Glutamatergic neuron (in vitro differentiated cells): ENCODE data around the gene NOD2. TPM values are rescaled to one million over a fixed set of nuclear protein-coding genes. Genes with fewer than 3 reads are reported as not detected.
A peak's percentile ranks its signal among the peaks of the same experiment; 100 is the strongest.

ENCODE experiments used
- DNase-seq: peaks from one replicate; pipeline ENCODE4 v3.0.0; 2022
- H3K27ac Mint-ChIP-seq: one replicate; pipeline ENCODE4 v1.8.0; 2020; ENCODE audit warnings: mild to moderate bottlenecking, mixed read lengths, inconsistent platforms; ENCODE audit not compliant: unreplicated experiment
- H3K27me3 Mint-ChIP-seq: one replicate; pipeline ENCODE4 v1.8.0; 2020; ENCODE audit warnings: mild to moderate bottlenecking, moderate library complexity, mixed read lengths, inconsistent platforms; ENCODE audit not compliant: unreplicated experiment
- H3K36me3 Mint-ChIP-seq: one replicate; pipeline ENCODE4 v1.8.0; 2020; ENCODE audit warnings: mild to moderate bottlenecking, mixed read lengths, inconsistent platforms; ENCODE audit not compliant: unreplicated experiment
- H3K4me1 Mint-ChIP-seq: one replicate; pipeline ENCODE4 v1.8.0; 2020; ENCODE audit warnings: mild to moderate bottlenecking, low read depth, mixed read lengths, inconsistent platforms; ENCODE audit not compliant: unreplicated experiment
- H3K4me3 Mint-ChIP-seq: one replicate; pipeline ENCODE4 v1.8.0; 2020; ENCODE audit warnings: mild to moderate bottlenecking, mixed read lengths, inconsistent platforms; ENCODE audit not compliant: unreplicated experiment
- H3K9me3 Mint-ChIP-seq: one replicate; pipeline ENCODE4 v1.8.0; 2020; ENCODE audit warnings: mild to moderate bottlenecking, moderate library complexity, mixed read lengths, inconsistent platforms; ENCODE audit not compliant: unreplicated experiment
- CTCF ChIP-seq: fragments of 200-600 bp; sonication (generic); IDR thresholded peaks from one replicate; pipeline ENCODE4 v1.5.0; 2021; ENCODE audit not compliant: partially characterized antibody, unreplicated experiment
- microRNA-seq: library from miRNA; unstranded; fragments of <30 nt; microRNA quantifications from one replicate; pipeline ENCODE4, GENCODE V29; 2020; ENCODE audit not compliant: unreplicated experiment
- total RNA-seq: library from RNA; stranded (reverse); fragmentation: NEBNext Ultra II Directional; extraction: Animal tissue kit (Norgen Biotek cat#: 25700); gene quantifications from one replicate; pipeline ENCODE4 v1.2.1, GENCODE V29; 2021; ENCODE audit not compliant: unreplicated experiment

The NOD2 gene
- total RNA-seq, 1 donor from 2014 or later: 0.34 TPM

DNA sequence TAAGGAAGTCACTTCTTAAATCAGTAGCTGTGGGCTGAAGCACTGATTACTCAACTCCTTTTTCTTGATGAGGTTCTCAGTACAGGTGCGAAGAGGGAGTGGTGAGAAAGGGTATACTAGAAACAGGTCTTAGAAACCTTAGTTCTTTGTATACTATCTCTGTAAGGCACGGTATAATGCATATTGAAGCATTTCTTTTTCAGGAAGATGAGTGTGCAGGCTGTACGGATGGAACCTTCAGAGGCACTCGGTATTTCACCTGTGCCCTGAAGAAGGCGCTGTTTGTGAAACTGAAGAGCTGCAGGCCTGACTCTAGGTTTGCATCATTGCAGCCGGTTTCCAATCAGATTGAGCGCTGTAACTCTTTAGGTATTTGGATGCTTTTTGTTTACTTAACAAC is 87.6 kb downstream of the NOD2 start:
- no peaks in the 10 kb centered on the region for H3K9me3 Mint-ChIP-seq
- DNase-seq: no peak
- H3K27ac Mint-ChIP-seq: no peak overlapping the region

GRCh38 chr16:50781518-50781917 is 88.1 kb downstream of the NOD2 start:
- no peak for DNase-seq
- Mint-ChIP-seq H3K36me3 (no peaks in the 10 kb centered on the region), H3K27me3 (no peaks in the 10 kb centered on the region), H3K4me3 (no peak overlapping the region), H3K27ac (no peak overlapping the region), H3K9me3 (no peaks in the 10 kb centered on the region), H3K4me1 (no peaks in the 10 kb centered on the region)
- TF ChIP-seq CTCF: no peak

More for the DNA sequence above, 87.6 kb downstream of the NOD2 start:
- no peaks in the 10 kb centered on the region for H3K36me3 Mint-ChIP-seq
- H3K4me1 Mint-ChIP-seq: no peaks in the 10 kb centered on the region
- H3K27me3 Mint-ChIP-seq: no peaks in the 10 kb centered on the region
- no peak overlapping the region for H3K4me3 Mint-ChIP-seq
- no peak for TF ChIP-seq CTCF

Small RNAs within 50 kb of the gene (microRNA-seq; reads per million reads assigned to microRNA genes)
- 15.4 reads per million, percentile 55 among the genes with 10 or more reads in this experiment for gene MIR3181

Other genes starting within 250 kb of the NOD2 start
- 31.3 TPM for gene NKD1, start 145.2 kb upstream of the NOD2 start, total RNA-seq
- gene SNX20, start 12.3 kb upstream of the NOD2 start, total RNA-seq: not detected
- 39.5 TPM for gene CYLD, start 48.5 kb downstream of the NOD2 start, total RNA-seq